Measurements from ENCODE around the gene PPA1.

DNA sequence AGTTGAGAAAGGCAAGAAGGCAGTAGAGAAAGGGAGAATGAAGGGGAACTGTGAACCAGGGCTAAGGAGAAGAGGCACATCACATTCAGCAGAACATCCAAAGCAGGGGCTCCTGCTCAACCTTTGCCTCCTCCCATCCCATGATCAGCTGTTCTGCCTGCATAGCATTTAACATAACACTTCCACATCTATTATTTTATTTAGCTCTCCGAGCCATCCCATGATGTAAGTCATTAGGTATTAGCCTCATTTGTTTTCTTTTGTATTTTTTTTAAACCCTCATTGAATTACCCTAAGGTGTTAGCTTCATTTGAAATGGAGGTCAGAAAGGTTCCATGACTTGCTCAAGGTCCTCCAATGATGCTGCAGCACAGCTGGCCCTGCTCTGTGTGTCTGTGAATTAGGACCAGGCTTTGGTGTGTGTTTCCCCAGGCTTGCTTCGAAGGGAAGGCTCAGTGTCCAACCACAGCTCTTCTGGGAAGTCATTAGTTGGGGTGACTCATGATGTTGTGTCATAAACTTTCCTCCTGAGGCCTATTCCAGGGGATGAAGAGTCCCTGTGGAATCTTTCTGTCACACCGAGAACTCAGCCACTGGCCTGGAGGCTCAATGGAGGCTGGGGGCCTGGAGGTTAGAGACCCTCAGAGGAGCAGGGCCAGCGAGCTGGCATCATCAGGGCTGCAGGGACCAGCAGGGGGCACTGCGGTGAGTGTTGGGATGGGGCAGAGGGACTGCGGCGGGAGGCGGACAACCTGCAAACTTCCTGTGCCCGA is 34.1 kb upstream of the PPA1 start:
- TF ChIP-seq, protein P1, sequence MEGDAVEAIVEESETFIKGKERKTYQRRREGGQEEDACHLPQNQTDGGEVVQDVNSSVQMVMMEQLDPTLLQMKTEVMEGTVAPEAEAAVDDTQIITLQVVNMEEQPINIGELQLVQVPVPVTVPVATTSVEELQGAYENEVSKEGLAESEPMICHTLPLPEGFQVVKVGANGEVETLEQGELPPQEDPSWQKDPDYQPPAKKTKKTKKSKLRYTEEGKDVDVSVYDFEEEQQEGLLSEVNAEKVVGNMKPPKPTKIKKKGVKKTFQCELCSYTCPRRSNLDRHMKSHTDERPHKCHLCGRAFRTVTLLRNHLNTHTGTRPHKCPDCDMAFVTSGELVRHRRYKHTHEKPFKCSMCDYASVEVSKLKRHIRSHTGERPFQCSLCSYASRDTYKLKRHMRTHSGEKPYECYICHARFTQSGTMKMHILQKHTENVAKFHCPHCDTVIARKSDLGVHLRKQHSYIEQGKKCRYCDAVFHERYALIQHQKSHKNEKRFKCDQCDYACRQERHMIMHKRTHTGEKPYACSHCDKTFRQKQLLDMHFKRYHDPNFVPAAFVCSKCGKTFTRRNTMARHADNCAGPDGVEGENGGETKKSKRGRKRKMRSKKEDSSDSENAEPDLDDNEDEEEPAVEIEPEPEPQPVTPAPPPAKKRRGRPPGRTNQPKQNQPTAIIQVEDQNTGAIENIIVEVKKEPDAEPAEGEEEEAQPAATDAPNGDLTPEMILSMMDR (conservative IDR thresholded peaks at IDR 0.05), result peak; percentile 34
- TF ChIP-seq ZFX (IDR thresholded peaks at IDR 0.05), result no peak

Data from C4-2B (cell line).